Right lobe of liver (tissue), 4 donors: ENCODE measurements around the gene RSRC1.

Experiments
- POLR2A ChIP-seq: fragments of 450-650 bp; IDR thresholded peaks from one replicate; pipeline ENCODE4 v1.6.1; 2017; ENCODE audit warnings: antibody characterized with exemption, mild to moderate bottlenecking
- TF ChIP-seq, protein P1 (sequence below), 4 donors: fragments of 200-600 bp in 3 of 4; fragments of 450-650 bp in 1 of 4; IDR thresholded peaks; one replicate each; pipeline versions ENCODE4 v1.5.1 to v1.8.0; 2016 to 2022; ENCODE audit warnings: antibody characterized with exemption in 4 of 4, mild to moderate bottlenecking in 2 of 4
- donor health status: DM: no; HTN: no; CAD: no.
- donor health status: DM: no; HTN: no; CAD: no.
- donor health status: DM: no; HTN: yes; CAD: no.

GRCh38 chr3:158420654-158421396 lies 310.9 kb downstream of the RSRC1 start:
- TF ChIP-seq, protein P1, sequence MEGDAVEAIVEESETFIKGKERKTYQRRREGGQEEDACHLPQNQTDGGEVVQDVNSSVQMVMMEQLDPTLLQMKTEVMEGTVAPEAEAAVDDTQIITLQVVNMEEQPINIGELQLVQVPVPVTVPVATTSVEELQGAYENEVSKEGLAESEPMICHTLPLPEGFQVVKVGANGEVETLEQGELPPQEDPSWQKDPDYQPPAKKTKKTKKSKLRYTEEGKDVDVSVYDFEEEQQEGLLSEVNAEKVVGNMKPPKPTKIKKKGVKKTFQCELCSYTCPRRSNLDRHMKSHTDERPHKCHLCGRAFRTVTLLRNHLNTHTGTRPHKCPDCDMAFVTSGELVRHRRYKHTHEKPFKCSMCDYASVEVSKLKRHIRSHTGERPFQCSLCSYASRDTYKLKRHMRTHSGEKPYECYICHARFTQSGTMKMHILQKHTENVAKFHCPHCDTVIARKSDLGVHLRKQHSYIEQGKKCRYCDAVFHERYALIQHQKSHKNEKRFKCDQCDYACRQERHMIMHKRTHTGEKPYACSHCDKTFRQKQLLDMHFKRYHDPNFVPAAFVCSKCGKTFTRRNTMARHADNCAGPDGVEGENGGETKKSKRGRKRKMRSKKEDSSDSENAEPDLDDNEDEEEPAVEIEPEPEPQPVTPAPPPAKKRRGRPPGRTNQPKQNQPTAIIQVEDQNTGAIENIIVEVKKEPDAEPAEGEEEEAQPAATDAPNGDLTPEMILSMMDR (IDR thresholded peaks at IDR 0.05) = no peak
- no peak for TF ChIP-seq POLR2A
